OCI-M2 (cell line): ENCODE data around the gene PRR20A.
"Not testable (repeated sequence)": the region's sequence is repeated elsewhere in the genome, so short reads cannot be mapped to it uniquely, and the experiment has no call there.

Source experiments
- DNase-seq: peaks from one replicate; lab custom pipeline; 2025; ENCODE audit not compliant: unreplicated experiment; lab: John Stamatoyannopoulos, UW

Gene PRR20A

DNA sequence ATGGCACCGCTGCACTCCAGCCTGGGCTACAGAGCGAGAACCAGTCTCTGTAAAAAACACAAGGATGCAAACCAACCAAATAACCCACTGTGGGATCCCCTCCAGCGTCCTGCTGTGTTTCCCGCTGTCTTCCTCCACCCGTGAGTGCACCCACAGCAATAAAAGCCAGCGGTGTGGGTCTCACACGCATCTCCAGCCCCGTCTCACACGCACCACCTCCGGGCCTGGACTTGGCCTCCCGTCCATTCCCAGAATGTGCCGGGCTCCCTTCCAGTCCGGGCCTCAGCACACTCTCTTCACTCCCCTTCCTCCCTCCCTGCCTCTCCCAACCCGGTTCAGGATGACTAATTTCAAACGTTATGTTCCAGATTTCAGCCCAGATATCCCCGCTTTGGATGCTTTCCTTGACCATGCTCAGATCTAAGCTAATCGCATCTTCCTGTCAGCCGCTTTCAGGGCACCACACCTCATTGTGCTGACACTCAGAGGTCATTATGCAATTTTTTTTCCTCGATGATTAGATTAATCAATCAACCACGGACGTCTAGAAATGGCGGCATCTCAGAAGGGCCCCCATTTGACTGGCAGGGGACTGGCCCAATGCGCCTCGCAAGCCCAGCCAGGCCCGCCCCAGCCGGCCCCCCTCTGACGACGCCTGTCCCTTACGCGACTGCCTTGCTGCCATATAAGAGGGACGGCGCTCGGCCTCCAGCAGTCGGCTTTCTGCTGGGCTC, at the start of gene PRR20A:
PRR20A (plus strand) TSS at position 684 of the 734 bp plus-strand sequence. CDS start 387 bp downstream, outside the sequence.
- not testable (repeated sequence) for DNase-seq

DNA sequence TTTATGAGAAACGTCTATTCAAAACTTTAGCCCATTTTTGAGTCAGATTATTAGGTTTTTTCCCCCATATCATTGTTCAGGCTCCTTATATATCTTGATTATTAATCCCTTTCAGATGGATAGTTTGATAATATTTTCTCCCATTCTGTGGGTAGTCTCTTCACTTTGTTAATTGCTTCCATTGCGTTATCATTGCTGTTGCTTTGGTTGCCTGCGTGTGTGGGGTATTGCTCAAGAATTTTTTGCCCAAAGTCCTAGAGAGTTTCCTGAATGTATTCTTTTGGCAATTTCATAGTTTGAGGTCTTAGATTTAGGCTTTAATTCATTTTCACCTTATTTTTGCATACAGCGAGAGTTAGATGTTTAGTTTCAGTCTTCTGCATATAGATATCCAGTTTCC, 25.8 kb upstream of the PRR20A start:
- no peak for DNase-seq

DNA sequence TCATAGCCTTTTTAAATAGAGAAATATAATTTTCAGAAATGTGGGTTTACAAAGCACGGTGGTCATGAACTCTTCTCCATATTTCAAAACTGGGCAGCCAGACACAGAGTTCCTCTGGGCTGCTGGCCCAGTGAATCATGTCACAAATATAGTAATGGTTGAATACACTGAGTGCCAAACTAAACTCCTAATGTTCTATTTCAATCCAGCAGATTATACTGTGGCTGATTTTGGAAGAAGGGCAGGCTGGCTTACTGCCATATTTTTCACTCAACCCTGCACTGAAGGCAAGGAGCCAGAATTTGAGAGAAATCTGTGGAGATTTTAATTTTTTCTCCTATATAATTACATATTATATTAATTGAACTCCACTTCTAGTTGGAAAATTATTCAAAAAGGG, 17.0 kb upstream of the PRR20A start:
- no peak for DNase-seq

DNA sequence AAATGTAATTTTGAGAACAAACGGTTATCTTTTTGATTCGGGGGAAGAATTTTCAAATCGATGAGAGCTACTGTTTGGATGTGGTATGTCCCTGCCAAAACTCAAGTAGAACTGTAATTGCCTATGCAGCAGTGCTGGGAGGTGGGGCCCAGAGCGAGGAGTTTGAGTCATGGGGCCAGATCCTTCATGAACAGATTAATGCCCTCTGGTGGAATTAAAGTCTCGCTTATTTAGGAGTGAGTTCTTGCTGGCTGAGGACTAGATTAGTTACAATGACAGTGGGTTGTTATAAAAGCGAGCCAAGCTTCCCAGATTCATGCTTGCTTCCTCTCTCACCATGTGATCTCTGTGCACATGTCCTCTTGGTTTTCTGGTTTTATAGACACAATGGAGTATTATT, 11.8 kb upstream of the PRR20A start:
- no peak for DNase-seq

DNA sequence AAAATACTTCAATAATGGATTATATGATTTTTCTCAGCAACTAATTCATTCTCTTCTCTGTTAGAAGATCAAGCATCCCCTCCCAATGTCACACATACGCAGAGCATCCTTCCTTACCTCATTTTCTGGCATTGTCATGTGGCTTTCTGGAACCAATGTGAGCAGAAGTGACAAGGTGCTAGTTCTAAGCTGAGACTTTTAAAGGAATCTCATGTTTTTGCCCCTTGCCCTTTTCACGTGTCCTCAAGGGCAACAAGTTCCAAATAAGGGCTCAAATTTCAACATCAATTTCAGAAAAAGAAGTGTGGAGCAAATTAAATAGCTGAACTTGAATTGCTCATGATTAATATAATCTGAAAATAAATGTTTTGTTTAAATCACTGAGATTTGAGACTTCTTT, 4.6 kb upstream of the PRR20A start:
- no peak for DNase-seq

DNA sequence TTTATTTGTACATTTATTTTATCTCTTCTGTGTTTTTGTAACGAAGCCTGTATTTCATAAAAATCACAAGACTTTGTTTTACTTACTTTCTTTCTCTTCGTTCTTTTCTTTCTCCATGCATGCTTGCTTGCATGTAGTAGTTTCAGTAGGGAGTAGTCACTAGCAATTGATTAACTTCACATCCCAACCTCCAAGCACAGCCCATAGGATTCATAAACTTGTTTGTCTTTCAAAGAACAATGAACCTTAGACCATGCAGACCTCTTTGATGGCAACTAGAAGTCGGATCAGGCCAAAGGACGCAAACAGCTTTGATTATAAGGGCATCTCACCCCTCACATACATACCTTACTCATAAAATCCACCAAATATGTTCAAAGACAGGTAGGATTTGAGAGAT, 3.1 kb upstream of the PRR20A start:
- no peak for DNase-seq

DNA sequence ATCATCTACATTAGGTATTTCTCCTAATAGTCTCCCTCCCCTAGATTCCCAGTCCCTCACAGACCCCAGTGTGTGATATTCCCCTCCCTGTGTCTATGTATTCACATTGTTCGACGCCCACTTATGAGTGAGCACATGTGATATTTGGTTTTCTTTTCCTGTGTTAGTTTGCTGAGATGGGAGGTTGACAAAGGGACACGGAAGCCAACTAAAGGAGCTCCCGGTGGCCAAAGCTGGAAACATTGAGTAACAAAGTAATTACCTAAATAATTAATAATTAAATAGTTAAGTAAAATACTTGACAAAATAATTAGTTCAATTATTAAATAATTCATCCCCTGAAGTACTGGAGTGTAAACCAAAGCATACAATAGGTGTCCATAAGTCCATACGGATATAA, 1.7 kb upstream of the PRR20A start:
- DNase-seq = no peak

DNA sequence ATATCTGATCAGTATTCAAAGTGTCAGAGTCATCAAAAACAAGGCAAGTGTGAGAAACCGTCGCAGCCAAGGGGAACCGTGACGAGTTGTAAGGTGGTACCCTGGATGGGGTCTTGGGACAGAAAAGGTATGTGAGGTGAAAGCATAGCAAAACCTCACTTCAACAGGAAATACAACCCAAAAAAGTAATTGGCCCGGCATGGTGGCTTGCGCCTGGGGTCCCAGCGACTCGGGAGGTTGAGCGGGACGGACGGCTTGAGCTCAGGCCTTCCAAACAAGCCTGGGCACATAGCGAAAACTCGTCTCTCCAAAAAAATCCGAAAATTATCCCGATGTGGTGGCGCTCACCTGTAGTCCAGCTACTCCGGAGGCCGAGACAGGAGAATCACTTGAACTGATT, 937 bp upstream of the PRR20A start:
- not testable (repeated sequence) for DNase-seq

DNA sequence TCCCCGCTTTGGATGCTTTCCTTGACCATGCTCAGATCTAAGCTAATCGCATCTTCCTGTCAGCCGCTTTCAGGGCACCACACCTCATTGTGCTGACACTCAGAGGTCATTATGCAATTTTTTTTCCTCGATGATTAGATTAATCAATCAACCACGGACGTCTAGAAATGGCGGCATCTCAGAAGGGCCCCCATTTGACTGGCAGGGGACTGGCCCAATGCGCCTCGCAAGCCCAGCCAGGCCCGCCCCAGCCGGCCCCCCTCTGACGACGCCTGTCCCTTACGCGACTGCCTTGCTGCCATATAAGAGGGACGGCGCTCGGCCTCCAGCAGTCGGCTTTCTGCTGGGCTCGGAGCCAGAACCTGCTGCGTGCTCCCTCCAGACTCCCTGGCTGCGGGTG, 6.5 kb downstream of the PRR20A start, which contains the start of gene PRR20B:
PRR20B (plus strand) TSS at position 301 of the 400 bp plus-strand sequence. CDS start 387 bp downstream, outside the sequence.
- not testable (repeated sequence) for DNase-seq

DNA sequence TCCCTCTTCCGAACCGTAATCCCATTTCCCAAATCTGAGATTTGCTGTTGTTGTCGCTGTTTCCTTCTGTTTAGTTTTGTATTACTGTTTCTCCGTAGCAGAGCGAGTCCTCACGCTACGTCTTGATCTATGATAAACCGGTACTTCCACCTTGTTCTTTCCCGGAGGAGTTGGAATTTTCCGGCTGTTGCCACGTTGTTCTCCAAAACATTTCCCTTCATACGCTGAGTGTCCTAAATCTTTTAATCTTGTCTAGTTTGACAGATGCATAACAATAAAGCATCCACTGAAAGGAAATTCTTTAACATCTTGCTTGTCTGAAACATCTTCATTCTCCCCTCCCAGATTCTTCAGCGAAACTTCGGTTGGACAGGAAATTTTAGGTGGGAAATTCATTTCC, 7.4 kb downstream of the PRR20A start:
- DNase-seq = not testable (repeated sequence)

DNA sequence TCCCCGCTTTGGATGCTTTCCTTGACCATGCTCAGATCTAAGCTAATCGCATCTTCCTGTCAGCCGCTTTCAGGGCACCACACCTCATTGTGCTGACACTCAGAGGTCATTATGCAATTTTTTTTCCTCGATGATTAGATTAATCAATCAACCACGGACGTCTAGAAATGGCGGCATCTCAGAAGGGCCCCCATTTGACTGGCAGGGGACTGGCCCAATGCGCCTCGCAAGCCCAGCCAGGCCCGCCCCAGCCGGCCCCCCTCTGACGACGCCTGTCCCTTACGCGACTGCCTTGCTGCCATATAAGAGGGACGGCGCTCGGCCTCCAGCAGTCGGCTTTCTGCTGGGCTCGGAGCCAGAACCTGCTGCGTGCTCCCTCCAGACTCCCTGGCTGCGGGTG, 13.0 kb downstream of the PRR20A start, which contains the start of gene PRR20C:
PRR20C (plus strand) TSS at position 301 of the 400 bp plus-strand sequence. CDS start 387 bp downstream, outside the sequence.
- not testable (repeated sequence) for DNase-seq

DNA sequence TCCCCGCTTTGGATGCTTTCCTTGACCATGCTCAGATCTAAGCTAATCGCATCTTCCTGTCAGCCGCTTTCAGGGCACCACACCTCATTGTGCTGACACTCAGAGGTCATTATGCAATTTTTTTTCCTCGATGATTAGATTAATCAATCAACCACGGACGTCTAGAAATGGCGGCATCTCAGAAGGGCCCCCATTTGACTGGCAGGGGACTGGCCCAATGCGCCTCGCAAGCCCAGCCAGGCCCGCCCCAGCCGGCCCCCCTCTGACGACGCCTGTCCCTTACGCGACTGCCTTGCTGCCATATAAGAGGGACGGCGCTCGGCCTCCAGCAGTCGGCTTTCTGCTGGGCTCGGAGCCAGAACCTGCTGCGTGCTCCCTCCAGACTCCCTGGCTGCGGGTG, 19.6 kb downstream of the PRR20A start, which contains the start of gene PRR20D:
PRR20D (plus strand) TSS at position 301 of the 400 bp plus-strand sequence. CDS start 387 bp downstream, outside the sequence.
- not testable (repeated sequence) for DNase-seq

DNA sequence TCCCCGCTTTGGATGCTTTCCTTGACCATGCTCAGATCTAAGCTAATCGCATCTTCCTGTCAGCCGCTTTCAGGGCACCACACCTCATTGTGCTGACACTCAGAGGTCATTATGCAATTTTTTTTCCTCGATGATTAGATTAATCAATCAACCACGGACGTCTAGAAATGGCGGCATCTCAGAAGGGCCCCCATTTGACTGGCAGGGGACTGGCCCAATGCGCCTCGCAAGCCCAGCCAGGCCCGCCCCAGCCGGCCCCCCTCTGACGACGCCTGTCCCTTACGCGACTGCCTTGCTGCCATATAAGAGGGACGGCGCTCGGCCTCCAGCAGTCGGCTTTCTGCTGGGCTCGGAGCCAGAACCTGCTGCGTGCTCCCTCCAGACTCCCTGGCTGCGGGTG, 26.2 kb downstream of the PRR20A start, which contains the start of gene PRR20E:
PRR20E (plus strand) TSS at position 301 of the 400 bp plus-strand sequence. CDS start 387 bp downstream, outside the sequence.
- DNase-seq = not testable (repeated sequence)

DNA sequence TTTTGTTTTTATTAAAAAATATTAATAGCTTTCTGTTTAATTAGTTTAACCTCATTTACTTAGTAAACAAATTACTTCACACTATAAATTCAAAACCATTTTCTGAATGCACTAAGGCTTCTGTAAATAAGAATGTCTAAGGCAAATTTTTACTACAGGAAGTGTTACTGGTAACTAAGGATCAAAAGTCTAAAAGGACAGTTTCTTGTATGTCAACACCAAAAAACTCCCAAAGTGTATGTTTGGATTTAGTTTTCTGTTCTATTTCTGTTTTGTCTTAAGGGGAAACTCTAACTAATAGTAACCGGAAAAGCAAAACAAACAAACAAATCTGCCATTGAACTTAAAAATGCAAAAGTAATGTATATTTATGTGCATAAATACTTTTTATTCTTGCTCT, 50.9 kb downstream of the PRR20A start:
- DNase-seq = no peak
